ENCODE measurements around the gene CDK5RAP3.
"Not testable (repeated sequence)": the region's sequence is repeated elsewhere in the genome, so short reads cannot be mapped to it uniquely, and the experiment has no call there.

Gene CDK5RAP3

GRCh38 chr17:47929218-47930000, 41.5 kb upstream of the CDK5RAP3 start:
- H3K4me3 ChIP-seq (ENCODE audit: low read depth, low read length): no peak overlapping the region
- DNase-seq (ENCODE audit: low read depth): no peak
- TF ChIP-seq CTCF (IDR thresholded peaks at IDR 0.05; ENCODE audit: insufficient read depth, low read depth, low read length, missing control alignments): no peak

GRCh38 chr17:47931848-47932247, 39.1 kb upstream of the CDK5RAP3 start:
- no peak for TF ChIP-seq CTCF (IDR thresholded peaks at IDR 0.05; ENCODE audit: insufficient read depth, low read depth, low read length, missing control alignments)
- no peak overlapping the region for H3K4me3 ChIP-seq (ENCODE audit: low read depth, low read length)
- DNase-seq (ENCODE audit: low read depth): no peak

- H3K4me3 ChIP-seq (ENCODE audit: low read depth, low read length): no peak overlapping the region
- TF ChIP-seq CTCF (IDR thresholded peaks at IDR 0.05; ENCODE audit: insufficient read depth, low read depth, low read length, missing control alignments): no peak
- no peak for DNase-seq (ENCODE audit: low read depth)
These were observed 36.1 kb upstream of the CDK5RAP3 start for GRCh38 chr17:47934856-47935255.

GRCh38 chr17:47935468-47935867, 35.4 kb upstream of the CDK5RAP3 start:
- H3K4me3 ChIP-seq (ENCODE audit: low read depth, low read length); DNase-seq (ENCODE audit: low read depth): not testable (repeated sequence)

- DNase-seq (ENCODE audit: low read depth): no peak
- H3K4me3 ChIP-seq (ENCODE audit: low read depth, low read length): no peak overlapping the region
- TF ChIP-seq CTCF (IDR thresholded peaks at IDR 0.05; ENCODE audit: insufficient read depth, low read depth, low read length, missing control alignments): no peak
These were observed 35.0 kb upstream of the CDK5RAP3 start for GRCh38 chr17:47935961-47936360.

GRCh38 chr17:47937941-47938340, 33.0 kb upstream of the CDK5RAP3 start:
- no peak for TF ChIP-seq CTCF (IDR thresholded peaks at IDR 0.05; ENCODE audit: insufficient read depth, low read depth, low read length, missing control alignments)
- peak; percentile 66 for DNase-seq (ENCODE audit: low read depth)
- H3K4me3 ChIP-seq (ENCODE audit: low read depth, low read length): no peak overlapping the region

GRCh38 chr17:47941246-47942095, 29.4 kb upstream of the CDK5RAP3 start, which contains the start of gene PNPO:
TSS of gene PNPO (plus strand) at chr17:47941571. CDS start at chr17:47941676, 105 bp downstream.
- DNase-seq (ENCODE audit: low read depth): peak; percentile 98
- H3K4me3 ChIP-seq (ENCODE audit: low read depth, low read length): peak within 1 kb of the TSS; percentile 89
- TF ChIP-seq CTCF (IDR thresholded peaks at IDR 0.05; ENCODE audit: insufficient read depth, low read depth, low read length, missing control alignments): no peak

Measured in GM12865 (cell line).